Activated CD8-positive, alpha-beta memory T cell treated with anti-CD3 and anti-CD28 coated beads, Interleukin-2, amount 50 U/mL, for 24 hours (primary cell): ENCODE results near the gene SCO1.
"Not testable (repeated sequence)": the region's sequence is repeated elsewhere in the genome, so short reads cannot be mapped to it uniquely, and the experiment has no call there.

Experiments
- DNase-seq: peaks from one replicate; pipeline ENCODE4 v3.0.0-alpha.2; 2020; ENCODE audit errors: extremely low read depth

SCO1 gene

DNA sequence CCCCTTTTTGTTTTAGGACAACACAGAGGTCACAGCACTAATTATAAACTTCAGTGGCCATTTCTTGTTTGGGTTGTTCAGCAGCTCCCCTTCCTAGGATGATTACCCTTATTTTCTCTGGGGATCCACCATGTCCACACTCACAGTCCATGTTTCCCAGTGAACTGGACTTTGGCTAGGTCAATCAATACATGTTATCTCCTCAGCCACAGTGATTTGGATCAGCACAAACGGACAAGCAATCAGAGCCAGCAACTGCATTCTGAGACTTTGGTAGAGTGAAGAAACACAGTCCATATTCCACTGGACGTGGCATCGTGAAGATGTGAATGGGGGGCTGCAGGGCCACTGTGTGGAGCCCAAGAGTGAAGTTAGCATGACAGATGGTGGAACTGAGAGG lies 27.9 kb upstream of the SCO1 start:
- DNase-seq = no peak

DNA sequence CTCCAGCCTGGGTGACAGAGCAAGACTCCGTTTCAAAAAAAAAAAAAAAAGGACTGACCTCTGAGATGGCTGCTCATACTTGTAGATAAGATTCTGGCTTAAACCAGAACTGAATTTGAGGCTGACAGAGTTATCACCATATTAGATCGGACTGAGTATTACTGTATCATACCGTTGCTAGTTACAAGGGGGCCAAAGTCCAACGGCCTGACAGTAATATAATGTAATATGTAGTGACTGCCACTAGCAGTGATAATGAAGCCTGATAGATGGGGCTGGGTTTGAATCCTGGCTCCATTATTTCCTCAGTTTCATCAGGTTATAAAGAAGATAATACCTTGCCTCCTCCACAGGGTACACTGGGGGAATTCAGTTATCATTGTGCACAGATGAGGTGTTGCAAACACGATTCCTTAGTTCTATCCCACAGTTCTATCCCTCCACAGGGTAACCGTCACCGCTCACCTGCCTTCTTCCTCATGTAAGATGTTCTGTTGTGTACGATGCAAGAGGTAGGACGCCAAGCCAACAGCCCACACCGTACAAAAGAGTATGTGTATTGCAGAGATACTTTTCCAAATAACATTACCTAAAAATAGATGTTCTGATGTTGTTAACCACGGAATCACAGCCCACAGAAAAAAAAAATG lies 27.3 kb upstream of the SCO1 start:
- no peak for DNase-seq

DNA sequence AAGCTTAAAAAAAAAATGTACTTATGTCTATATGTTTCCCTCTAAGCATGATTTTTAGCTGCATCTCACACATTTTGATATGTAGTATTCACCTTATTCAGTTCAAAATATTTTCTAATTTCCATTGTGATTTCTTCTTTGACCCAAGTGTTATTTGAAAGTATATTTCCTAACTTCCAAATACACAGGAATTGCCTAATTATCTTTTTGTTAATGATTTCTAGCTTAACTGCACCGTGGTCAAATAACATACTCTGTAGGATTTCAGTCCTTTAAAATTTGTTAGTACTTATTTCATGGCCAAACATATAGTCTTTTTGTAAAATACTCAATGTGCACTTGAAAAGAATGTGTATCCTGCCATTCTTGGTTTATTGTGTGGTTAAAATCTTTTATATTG lies 21.2 kb upstream of the SCO1 start:
- DNase-seq = no peak

DNA sequence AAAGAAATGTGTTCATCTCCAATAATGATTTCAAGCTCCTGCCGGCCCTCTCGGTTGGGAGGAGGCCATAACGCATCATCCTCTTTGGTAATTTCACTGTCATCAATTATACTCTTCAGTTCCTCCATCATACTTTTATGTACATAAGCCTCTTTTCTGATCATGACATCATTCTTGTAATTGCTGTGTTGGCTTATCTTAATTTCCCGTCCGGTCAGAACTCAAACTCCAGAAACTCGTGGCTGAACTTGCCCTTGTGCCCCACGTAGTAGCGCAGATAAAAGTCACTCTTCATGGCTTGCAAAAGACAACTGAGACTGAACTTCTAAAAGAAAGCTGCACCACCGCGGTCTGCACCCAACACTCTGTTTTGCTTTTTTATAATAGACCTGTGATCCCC lies 18.9 kb upstream of the SCO1 start:
- DNase-seq = no peak

- DNase-seq = no peak
Observed at GRCh38 chr17:10713318-10713717, 16.0 kb upstream of the SCO1 start.

DNA sequence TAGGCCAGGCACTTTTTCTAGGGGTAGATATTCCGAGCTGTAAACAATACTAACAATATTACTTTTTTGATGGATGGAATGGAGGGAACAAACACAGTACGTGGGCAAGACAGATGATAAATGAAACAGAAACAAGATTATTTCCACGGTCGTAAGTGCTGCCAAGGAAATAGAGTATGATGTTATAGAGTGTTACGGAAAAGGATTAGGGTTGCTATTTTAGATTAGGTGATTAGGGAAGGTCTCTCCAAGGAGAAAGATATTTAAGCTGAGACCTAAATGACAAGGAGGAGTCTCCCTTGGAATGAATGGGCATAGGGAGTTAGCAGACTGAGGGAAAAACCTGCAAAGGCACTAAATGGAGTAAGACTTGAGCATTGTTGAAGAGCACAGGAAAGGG lies 8.4 kb upstream of the SCO1 start:
- DNase-seq = no peak

DNA sequence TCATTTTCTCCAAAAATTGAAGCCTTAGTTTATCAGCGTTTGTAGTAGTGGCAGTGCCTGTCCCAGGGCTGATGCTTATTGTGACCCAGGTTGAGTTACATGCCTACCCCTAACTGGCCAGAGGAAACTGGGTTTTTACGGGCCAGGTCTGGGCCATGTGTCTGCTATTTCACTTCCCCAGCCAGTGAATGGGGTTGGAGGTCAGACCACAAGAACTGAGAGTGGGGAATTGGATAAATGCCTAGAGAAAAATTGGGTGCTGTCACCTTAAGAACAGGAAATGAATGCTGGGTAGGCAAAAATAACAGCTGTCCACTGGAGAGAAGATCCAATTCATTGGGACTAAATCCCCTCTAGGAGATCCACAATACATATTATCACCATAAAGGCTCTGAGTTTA lies 5.2 kb upstream of the SCO1 start:
- DNase-seq = no peak

DNA sequence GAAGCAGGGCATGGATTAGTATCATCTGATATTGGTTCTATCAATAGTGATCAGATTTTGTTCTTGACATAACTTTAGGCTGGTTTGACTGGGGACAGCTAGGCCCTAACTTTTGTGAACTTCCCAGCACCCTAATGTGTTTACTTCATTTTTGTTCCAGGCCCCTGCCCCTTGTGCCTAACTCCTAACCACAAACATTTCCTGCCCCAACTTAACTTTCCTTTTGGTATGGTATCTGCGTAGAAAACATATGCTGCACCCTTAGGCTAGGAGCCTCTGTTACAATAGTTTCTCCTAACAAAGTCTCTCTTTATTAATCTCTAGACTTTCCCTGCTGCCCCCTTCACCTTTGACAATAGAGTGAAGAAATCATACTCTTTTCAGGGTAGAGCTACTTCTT lies 2.5 kb upstream of the SCO1 start:
- DNase-seq = no peak

DNA sequence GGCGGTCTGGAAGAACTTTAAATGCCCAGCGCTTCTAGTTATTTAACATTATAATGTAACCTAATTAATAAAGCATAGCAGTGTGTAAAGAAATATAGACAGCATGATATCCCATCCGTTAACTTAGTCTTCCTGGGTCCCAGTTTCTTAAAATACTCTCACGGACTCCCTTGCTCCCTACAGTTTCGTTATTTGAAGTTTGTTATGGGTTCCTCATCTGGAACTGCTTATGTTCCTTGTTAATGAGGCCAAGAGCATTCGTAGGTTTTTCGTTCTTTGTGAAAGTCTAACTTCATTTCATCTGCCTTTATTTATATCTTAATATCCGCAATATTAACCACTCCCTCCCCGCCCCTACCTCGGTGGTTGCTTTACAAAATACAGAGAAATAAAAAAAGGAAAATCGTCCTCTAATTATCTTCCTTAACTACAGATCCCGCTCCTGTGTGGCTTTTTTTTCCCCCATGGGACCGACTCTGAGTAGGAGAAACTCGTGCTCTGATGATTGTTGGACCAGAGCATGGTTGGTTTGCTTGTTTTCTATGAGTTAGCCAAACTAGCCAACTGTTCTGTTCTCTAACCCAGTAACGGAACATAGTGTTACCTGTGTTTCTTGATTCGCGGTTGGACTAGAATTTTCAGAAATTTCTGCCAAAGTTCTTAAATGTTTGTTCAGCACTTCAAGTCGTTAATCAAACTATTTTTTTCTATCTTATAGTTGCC lies 924 bp upstream of the SCO1 start:
- no peak for DNase-seq

DNA sequence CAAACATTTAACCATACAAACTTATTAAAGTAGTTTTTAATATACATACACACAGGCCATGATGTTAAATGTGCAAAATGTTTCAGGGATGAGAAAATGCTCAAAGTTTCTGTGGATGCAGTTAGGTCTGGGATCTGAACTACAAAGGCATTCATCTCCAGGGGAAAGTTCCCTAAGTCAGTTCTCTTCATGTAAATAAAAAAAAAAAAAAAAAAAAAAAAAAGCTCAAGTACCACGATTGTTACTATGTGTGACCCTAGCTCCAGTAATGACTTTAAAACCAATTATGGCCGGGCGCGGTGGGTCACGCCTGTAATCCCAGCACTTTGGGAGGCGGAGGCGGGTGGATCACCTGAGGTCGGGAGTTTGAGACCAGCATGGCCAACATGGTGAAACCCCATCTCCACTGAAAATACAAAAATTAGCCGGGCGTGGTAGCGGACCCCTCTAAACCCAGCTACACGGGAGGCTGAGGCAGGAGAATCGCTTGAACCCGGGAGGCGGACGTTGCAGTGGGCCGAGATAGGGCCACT lies 1.4 kb downstream of the SCO1 start:
- DNase-seq = not testable (repeated sequence)

GRCh38 chr17:10687499-10687898 lies 9.8 kb downstream of the SCO1 start:
- no peak for DNase-seq

- DNase-seq = no peak
Observed at GRCh38 chr17:10683853-10684252, 13.5 kb downstream of the SCO1 start.

- no peak for DNase-seq
Observed at GRCh38 chr17:10681866-10682446, 15.4 kb downstream of the SCO1 start.

DNA sequence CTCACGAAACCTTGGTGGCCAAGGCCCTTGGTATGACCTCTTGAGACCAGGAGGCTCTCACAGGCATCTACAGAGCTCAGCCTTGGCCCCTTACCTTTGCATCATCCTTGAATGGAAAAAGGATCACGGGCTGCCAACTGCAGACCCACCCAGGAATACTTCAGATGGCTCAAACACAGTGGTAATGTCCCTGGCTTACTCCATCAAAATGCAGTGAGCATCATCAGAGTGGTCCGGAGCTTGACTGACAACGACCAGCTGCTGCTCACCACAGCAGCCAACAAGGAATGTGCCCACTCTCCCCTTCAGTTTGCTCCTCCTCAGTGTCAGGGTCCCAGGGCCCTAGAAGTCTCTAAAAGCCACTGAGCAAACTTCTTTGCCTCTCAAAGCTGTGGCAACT lies 22.6 kb downstream of the SCO1 start:
- DNase-seq = no peak

- DNase-seq = no peak
Observed at GRCh38 chr17:10673312-10673711, 24.0 kb downstream of the SCO1 start.

- DNase-seq = no peak
Observed at GRCh38 chr17:10668775-10669174, 28.6 kb downstream of the SCO1 start.

GRCh38 chr17:10666906-10667305 lies 30.4 kb downstream of the SCO1 start:
- no peak for DNase-seq

GRCh38 chr17:10664571-10664970 lies 32.8 kb downstream of the SCO1 start:
- no peak for DNase-seq

DNA sequence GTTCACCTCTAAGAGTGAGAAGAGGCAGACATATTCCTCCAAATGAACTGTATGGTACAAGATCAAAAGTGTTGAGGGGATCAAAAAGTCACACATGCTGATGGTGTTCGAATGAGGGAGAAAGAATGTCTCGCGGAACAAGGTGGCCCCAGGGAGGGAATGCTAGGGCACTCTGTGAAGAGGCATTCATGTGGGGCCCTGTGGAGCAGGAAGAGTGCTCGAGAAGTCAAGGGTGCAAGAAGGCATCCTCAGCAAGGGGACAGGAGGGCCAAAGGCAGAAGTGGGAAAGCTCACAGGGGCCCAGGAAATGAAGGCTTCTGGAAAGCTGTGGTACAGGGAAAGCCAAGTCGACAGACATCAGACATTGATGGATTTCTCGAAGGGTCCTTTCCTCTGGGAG lies 34.1 kb downstream of the SCO1 start:
- DNase-seq = no peak

- no peak for DNase-seq
Observed at GRCh38 chr17:10661437-10661836, 35.9 kb downstream of the SCO1 start.

DNA sequence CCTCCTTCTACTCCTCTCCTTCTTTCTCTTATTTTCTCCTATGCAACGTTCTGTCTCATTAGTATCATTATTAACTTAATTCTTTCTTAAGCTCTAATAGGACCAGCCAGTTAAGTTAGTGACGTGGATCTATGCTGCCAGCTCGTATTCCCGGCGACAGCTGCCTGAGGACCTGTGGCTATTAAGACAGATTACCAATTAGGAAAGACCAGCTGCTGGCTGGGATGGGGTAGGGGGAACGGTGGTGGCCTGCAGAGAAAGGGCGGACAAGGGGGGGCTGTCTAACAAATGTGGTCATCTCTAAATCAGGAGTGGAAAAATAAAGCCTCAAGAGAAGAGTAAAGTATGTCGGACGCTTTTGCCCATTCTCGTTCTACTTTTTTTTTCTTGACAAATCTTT lies 39.5 kb downstream of the SCO1 start:
- DNase-seq = no peak

- DNase-seq = no peak
Observed at GRCh38 chr17:10657148-10657547, 40.2 kb downstream of the SCO1 start, which contains the start of gene MYH3. Gene MYH3 (minus strand): TSS chr17:10657309. CDS start chr17:10655064, 2,245 bp downstream.

DNA sequence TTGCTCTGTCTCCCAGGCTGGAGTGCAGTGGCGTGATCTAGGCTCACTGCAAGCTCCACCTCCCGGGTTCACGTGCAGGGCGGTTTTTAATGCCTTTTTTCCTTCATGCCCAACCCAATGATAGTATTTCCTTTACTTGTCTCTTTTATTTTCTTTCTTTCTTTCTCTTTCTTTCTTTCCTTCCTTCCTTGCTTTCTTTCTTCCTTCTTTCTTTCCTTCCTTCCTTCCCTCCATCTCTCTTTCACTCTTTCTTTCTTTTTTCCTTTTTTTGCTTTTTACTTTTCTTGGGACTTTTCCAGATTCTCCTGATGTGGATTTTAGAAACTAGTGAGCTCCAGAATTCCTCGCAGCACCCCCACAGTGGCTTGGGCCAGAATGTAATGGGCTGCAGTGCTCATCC lies 43.3 kb downstream of the SCO1 start:
- no peak for DNase-seq
